ENCODE results near the gene LST1. TPM values are rescaled to one million over a fixed set of nuclear protein-coding genes. Genes with fewer than 3 reads are reported as not detected.
A peak's percentile ranks its signal among the peaks of the same experiment; 100 is the strongest.

Gene LST1
- 0.29 and 0.40 TPM in 2 replicates for total RNA-seq

DNA sequence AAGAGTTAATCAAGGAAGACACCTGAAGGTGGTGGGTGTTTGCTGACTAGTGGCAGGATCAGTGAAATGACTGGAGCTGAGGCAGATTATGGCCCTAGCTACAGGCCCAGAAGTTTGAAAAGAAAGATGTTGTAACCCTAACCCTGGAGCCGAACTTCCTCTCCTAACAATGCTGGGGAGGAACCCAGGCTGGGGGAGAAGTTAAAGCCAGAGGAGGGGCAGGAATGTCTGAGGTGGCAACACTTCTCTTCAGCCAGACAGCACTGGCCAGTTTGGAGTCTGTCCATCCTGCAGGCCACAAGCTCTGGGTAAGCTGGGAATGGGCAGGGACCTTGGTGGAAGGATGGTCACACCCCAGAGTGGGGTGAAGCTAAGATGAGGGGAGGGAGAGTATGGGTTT lies at the start of gene LST1:
TSS of gene LST1 (plus strand) at position 270 of the 400 bp plus-strand sequence. CDS start 1,023 bp downstream, outside the sequence.

DNA sequence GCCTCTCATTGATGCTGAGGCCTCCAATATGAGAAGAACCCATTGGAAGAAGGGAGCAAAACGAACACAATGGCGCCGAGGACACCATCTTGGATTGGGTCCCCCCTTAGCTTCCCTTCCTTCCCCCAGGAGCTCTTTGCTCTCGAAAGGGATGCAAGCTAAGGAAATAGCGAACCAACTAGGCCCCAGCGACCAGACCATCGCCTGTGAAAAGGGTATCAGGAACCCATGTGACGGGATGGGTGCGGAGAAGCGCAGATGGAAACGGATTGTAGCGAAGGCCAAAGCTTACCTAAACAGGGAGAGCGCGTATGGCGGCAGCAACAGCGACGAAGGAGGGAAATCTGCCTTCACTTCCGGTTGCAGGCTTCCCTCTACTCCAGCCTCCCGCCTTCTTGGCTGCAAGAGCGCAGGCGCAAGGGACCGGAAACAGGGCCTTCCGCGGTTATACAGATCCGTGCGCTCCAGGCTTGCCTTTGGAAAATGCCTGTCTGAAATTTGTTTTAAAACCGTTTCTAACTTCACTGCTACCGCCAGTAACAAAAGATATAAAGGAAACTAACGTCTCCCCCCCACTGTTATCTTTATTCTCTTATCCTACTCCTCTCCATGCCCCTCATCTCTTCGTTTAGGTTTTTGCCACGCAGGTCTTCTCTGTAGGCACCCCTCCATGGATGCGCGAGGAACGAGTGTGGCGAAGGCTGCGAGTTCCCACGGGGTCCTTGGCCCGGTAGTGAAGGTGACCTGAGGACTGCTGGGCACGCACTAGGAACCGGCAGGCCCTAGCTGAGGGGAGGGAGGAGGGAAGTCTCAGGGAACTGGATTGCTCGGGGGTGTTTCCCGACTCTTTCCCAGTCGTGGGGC lies 44.2 kb upstream of the LST1 start, which contains the start of gene DDX39B:
TSS of gene DDX39B (minus strand) at position 346 of the 864 bp plus-strand sequence. CDS start 1,471 bp downstream, outside the sequence.

DNA sequence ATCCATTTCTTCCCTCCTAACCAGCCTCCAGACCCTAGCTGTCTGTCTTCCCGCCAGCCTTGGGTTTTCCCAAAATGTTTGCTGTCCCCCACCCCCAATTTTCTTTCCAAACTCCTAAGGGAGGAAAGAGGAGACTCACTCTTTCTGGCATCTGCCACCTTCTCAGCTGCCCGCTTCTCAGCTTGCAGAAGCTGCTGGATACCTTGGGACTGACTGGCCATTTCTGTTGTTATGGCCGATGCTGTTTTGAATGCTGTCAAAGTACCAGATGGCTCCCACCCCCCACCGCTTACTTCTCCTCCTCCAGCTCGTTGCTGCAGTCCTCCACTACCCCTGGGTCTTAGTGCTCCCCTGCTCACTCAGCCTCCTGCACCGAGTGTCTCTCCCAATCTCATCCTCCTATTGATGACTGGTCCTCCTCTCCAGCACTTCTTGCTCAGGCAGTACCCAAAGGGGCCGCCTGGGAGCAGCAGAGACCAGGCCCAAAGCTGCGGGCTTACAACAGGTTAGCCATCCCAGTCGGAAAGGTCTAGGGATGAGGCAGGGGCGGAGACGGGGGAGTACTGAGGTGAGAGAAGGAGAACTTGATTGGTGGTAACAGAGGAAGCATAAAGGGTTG lies 39.6 kb upstream of the LST1 start, which contains the start of gene ATP6V1G2:
TSS of gene ATP6V1G2 (minus strand) at position 270 of the 619 bp plus-strand sequence. CDS start at position 221, 49 bp downstream.

DNA sequence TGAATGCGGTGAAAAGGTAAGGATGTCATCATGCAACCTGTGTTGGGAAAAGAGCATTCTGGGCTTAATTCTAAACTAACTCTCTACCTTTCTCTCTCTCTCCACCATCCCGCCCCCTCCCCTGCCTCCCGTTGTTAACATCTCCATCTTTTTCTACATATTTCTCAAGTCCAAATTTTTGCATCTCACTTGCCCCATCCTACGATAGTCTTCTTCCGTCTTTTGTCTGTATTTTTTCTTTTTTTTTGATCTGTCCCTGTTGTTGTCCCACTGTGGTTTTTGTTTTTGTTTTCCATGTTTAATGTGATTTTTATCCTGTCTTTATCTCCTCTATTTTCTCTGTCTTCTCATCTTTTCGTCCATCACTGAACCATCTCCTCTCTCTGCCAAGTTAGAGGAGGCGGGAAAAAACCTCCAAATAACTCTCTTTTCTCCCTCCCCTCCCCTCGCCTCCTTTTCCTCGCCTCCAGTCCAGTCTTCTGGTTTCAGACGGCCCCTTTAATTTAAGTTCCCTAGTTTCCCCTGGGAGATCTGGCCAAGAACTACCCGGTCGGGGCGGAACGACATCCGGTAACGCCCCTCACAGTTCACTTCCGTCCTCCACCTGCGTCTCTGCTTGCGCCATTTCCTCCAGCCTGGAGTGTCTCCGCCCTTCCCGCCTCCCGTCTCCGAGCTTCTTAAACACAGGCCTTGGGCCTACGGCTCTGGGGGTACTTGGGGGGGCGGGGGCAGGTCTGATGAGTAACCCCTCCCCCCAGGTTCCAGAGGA lies 38.9 kb upstream of the LST1 start, which contains the start of gene NFKBIL1:
TSS of gene NFKBIL1 (plus strand) at position 651 of the 769 bp plus-strand sequence. CDS start at position 738, 87 bp downstream.

DNA sequence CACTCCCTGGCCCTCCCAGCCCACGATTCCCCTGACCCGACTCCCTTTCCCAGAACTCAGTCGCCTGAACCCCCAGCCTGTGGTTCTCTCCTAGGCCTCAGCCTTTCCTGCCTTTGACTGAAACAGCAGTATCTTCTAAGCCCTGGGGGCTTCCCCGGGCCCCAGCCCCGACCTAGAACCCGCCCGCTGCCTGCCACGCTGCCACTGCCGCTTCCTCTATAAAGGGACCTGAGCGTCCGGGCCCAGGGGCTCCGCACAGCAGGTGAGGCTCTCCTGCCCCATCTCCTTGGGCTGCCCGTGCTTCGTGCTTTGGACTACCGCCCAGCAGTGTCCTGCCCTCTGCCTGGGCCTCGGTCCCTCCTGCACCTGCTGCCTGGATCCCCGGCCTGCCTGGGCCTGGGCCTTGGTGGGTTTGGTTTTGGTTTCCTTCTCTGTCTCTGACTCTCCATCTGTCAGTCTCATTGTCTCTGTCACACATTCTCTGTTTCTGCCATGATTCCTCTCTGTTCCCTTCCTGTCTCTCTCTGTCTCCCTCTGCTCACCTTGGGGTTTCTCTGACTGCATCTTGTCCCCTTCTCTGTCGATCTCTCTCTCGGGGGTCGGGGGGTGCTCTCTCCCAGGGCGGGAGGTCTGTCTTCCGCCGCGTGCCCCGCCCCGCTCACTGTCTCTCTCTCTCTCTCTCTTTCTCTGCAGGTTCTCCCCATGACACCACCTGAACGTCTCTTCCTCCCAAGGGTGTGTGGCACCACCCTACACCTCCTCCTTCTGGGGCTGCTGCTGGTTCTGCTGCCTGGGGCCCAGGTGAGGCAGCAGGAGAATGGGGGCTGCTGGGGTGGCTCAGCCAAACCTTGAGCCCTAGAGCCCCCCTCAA lies 13.8 kb upstream of the LST1 start, which contains the start of gene LTA:
TSS of gene LTA (plus strand) at position 249 of the 871 bp plus-strand sequence. CDS start at position 703, 454 bp downstream.

DNA sequence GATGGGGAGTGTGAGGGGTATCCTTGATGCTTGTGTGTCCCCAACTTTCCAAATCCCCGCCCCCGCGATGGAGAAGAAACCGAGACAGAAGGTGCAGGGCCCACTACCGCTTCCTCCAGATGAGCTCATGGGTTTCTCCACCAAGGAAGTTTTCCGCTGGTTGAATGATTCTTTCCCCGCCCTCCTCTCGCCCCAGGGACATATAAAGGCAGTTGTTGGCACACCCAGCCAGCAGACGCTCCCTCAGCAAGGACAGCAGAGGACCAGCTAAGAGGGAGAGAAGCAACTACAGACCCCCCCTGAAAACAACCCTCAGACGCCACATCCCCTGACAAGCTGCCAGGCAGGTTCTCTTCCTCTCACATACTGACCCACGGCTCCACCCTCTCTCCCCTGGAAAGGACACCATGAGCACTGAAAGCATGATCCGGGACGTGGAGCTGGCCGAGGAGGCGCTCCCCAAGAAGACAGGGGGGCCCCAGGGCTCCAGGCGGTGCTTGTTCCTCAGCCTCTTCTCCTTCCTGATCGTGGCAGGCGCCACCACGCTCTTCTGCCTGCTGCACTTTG lies 10.7 kb upstream of the LST1 start, which contains the start of gene TNF:
TSS of gene TNF (plus strand) at position 231 of the 567 bp plus-strand sequence. CDS start at position 408, 177 bp downstream.

DNA sequence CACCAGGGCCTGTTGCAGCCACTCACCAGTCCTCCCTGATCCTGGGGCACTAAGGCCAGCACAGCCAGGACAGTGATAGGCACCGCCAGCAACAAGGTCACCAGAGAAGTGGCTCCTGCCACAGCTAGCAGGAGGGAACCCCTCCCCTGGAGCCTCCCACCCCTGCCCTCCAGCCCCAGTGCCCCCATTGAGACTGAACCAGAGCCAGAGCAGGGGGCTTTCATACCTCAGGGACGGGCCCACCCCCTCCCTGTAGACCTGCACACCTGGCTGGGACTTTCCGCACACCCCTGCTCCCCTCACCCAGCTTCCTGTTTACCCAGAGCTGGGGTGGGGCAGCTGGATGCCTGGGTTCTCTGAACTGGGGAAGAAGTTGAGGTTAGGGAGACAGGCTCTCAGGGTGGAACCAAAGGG lies 3.8 kb upstream of the LST1 start, which contains the start of gene LTB:
TSS of gene LTB (minus strand) at position 195 of the 414 bp plus-strand sequence. CDS start at position 188, 7 bp downstream.

DNA sequence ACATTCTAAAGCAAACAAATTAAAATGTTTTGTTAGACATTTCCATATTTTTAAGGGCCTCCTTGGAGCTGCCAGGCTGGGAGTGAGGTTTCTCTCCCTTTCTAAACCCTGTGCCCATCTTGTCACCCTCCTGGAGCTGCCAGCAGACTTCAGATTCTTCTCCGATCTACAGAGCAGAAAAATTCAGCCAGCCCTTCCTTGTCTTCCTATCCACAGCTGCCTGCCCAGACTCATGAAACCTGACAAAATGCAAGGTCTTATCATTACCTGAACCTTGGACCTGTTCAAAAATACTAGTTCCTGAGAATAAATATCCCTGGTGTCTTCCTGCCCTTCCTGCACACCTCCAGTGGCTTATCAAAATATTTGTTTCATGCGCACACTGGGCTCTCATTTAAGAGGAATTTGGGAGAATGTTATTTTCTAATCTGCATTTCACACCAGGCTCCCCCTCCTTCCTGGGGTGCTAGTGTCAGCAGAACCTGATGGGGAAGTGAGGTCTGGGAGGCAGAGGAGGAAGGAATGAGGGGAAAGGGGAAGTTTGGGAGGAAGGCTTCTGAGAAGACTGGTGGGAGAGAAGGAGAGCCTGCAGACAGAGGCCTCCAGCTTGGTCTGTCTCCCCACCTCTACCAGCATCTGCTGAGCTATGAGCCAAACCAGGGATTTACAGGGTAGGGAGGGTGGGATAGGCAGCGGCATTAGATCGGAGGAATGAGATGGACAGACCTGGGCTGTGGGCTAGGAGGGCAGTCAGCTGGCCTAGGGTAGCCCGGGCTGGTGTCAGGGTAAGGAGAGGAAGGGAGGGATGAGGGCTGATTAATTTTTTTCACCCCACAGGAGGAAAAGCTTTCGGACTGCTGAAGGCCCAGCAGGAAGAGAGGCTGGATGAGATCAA lies 28.9 kb downstream of the LST1 start, which contains the start of gene AIF1:
TSS of gene AIF1 (plus strand) at position 551 of the 895 bp plus-strand sequence. CDS start at position 647, 96 bp downstream.

DNA sequence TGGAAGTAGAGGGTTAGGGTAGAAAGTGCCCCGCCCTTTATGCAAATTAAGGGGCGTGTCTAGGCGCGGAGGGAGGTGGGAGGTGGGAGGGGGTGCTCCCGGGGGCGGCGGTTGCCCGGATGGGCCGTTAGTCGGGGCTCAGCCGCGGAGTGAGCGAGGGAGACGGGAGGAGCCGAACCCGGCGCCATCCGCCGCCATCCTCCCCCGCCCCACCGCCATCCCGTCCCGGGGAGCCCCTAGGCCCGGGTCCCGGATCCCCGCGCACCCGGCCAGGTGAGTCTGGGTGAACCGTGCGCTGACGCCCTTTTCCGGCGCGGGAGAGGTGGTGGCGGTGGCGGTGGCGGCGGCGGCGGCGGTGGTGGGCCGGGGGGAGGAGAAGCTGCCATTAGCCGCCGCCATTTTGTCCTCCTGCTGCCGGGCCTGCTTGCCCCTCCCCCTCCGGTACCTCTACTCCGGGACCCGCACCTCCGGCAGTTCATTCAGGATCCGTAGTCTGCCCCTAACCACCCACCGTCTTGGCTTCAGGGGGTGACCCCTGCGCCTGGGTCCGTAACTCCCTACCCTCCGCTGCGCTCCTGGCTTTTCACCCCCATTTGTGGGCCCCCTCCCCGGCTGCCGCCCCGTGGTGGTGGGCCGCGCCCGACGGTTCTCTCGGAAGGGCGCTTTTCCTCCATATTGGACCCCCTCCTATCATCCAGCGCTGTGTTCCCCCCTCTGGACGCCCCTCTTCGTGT lies 34.7 kb downstream of the LST1 start, which contains the start of gene PRRC2A:
TSS of gene PRRC2A (plus strand) at position 130 of the 734 bp plus-strand sequence. CDS start 2,075 bp downstream, outside the sequence.

Small RNA genes lying within 50 kb of the gene (small RNA-seq; reads per million reads assigned to genes)
- gene MIR6832 (0.21 reads per million), gene SNORA38 (186 reads per million, percentile 99 among the genes with 10 or more reads in this experiment), gene SNORD117 (398 reads per million, percentile 99 among the genes with 10 or more reads in this experiment), gene SNORD84 (not detected), gene UQCRHP1 (not detected)

Other genes starting within 250 kb of the LST1 start
- 86.9 and 125 TPM in 2 replicates for gene HLA-B, start 229.1 kb upstream of the LST1 start, total RNA-seq
- gene MICA, start 182.7 kb upstream of the LST1 start, total RNA-seq = 31.8 and 44.9 TPM in 2 replicates
- gene MICB, start 88.1 kb upstream of the LST1 start, total RNA-seq = 22.5 and 33.1 TPM in 2 replicates
- gene MCCD1, start 57.3 kb upstream of the LST1 start, total RNA-seq = not detected in 2 replicates
- gene DDX39B, start 44.3 kb upstream of the LST1 start, total RNA-seq = 455 and 468 TPM in 2 replicates
- gene ATP6V1G2, start 39.7 kb upstream of the LST1 start, total RNA-seq = 0.50 and 0.53 TPM in 2 replicates
- gene NFKBIL1, start 38.7 kb upstream of the LST1 start, total RNA-seq = 17.1 and 19.1 TPM in 2 replicates
- not detected in 2 replicates for gene LTA, start 14.0 kb upstream of the LST1 start, total RNA-seq
- not detected in 2 replicates for gene TNF, start 10.7 kb upstream of the LST1 start, total RNA-seq
- 0.80 and 1.2 TPM in 2 replicates for gene LTB, start 3.9 kb upstream of the LST1 start, total RNA-seq
- not detected in 2 replicates for gene NCR3, start 6.7 kb downstream of the LST1 start, total RNA-seq
- gene AIF1, start 29.0 kb downstream of the LST1 start, total RNA-seq = not detected in 2 replicates
- 84.0 and 112 TPM in 2 replicates for gene PRRC2A, start 34.4 kb downstream of the LST1 start, total RNA-seq
- gene BAG6, start 66.4 kb downstream of the LST1 start, total RNA-seq = 149 and 209 TPM in 2 replicates
- gene APOM, start 69.6 kb downstream of the LST1 start, total RNA-seq = 0.29 TPM in 1 of 2 replicates, not detected in the other
- gene C6orf47, start 74.5 kb downstream of the LST1 start, total RNA-seq = 11.8 and 12.0 TPM in 2 replicates
- gene GPANK1, start 78.7 kb downstream of the LST1 start, total RNA-seq = 11.8 and 15.4 TPM in 2 replicates
- 178 and 196 TPM in 2 replicates for gene CSNK2B, start 79.8 kb downstream of the LST1 start, total RNA-seq
- 5.7 and 7.2 TPM in 2 replicates for gene LY6G5B, start 83.7 kb downstream of the LST1 start, total RNA-seq
- gene LY6G5C, start 94.8 kb downstream of the LST1 start, total RNA-seq = 1.3 and 1.6 TPM in 2 replicates
- gene ABHD16A, start 117.0 kb downstream of the LST1 start, total RNA-seq = 26.7 and 30.5 TPM in 2 replicates
- gene LY6G6F, start 120.6 kb downstream of the LST1 start, total RNA-seq = not detected in 2 replicates
- not detected in 2 replicates for gene LY6G6D, start 129.1 kb downstream of the LST1 start, total RNA-seq
- not detected in 2 replicates for gene LY6G6C, start 135.5 kb downstream of the LST1 start, total RNA-seq
- gene MPIG6B, start 137.1 kb downstream of the LST1 start, total RNA-seq = not detected in 2 replicates
- gene DDAH2, start 143.0 kb downstream of the LST1 start, total RNA-seq = 35.2 and 44.4 TPM in 2 replicates
- 650 and 798 TPM in 2 replicates for gene CLIC1, start 150.3 kb downstream of the LST1 start, total RNA-seq
- 18.6 and 30.9 TPM in 2 replicates for gene MSH5, start 153.7 kb downstream of the LST1 start, total RNA-seq
- 0.66 and 1.6 TPM in 2 replicates for gene SAPCD1, start 176.4 kb downstream of the LST1 start, total RNA-seq
- gene VWA7, start 191.1 kb downstream of the LST1 start, total RNA-seq = 0.27 and 0.29 TPM in 2 replicates
- gene VARS1, start 209.5 kb downstream of the LST1 start, total RNA-seq = 80.2 and 96.9 TPM in 2 replicates
- gene LSM2, start 220.7 kb downstream of the LST1 start, total RNA-seq = 51.3 and 55.1 TPM in 2 replicates
- 0.40 and 0.57 TPM in 2 replicates for gene HSPA1L, start 229.0 kb downstream of the LST1 start, total RNA-seq
- 35.1 and 75.0 TPM in 2 replicates for gene HSPA1A, start 229.3 kb downstream of the LST1 start, total RNA-seq
- gene HSPA1B, start 241.5 kb downstream of the LST1 start, total RNA-seq = 26.1 and 97.3 TPM in 2 replicates

Data from thoracic aorta endothelial cell (primary cell).